Suprapubic skin (tissue), 4 donors: ENCODE data around the gene KRTAP3-3. TPM values are rescaled to one million over a fixed set of nuclear protein-coding genes. Genes with fewer than 3 reads are reported as not detected.
"Not testable (repeated sequence)": the region's sequence is repeated elsewhere in the genome, so short reads cannot be mapped to it uniquely, and the experiment has no call there.

Source experiments
- DNase-seq, 2 donors: peaks; one replicate each; pipeline ENCODE4 v3.0.0-alpha.2; 2019; ENCODE audit warnings: low spot score in 2 of 2
- H3K27ac ChIP-seq: fragments of 200-600 bp; sonication (generic); one replicate; pipeline ENCODE4 v1.5.1; 2019
- H3K27me3 ChIP-seq: fragments of 200-600 bp; sonication (generic); one replicate; pipeline ENCODE4 v1.5.1; 2019
- H3K36me3 ChIP-seq: fragments of 200-600 bp; sonication (generic); one replicate; pipeline ENCODE4 v1.5.1; 2019
- H3K4me1 ChIP-seq: fragments of 200-600 bp; sonication (generic); one replicate; pipeline ENCODE4 v1.5.1; 2019
- H3K4me3 ChIP-seq: fragments of 200-600 bp; sonication (generic); one replicate; pipeline ENCODE4 v1.5.1; 2019; ENCODE audit warnings: mild to moderate bottlenecking
- H3K9me3 ChIP-seq: fragments of 200-600 bp; sonication (generic); one replicate; pipeline ENCODE4 v1.5.1; 2019
- CTCF ChIP-seq, 2 donors: fragments of 200-600 bp in 1 of 2; fragments of 450-650 bp in 1 of 2; sonication (generic) in 1 of 2; IDR thresholded peaks; one replicate each; pipeline ENCODE4 v1.5.1; 2016 to 2019; ENCODE audit warnings: antibody characterized with exemption in 2 of 2, mild to moderate bottlenecking in 1 of 2, moderate library complexity in 1 of 2
- EP300 ChIP-seq: sonication (generic); formaldehyde crosslinking; IDR thresholded peaks from one replicate; pipeline ENCODE4 v1.6.1; 2017; ENCODE audit warnings: antibody characterized with exemption
- POLR2A ChIP-seq, 2 donors: fragments of 450-650 bp; IDR thresholded peaks; one replicate each; pipeline ENCODE4 v1.6.1; 2017; ENCODE audit warnings: antibody characterized with exemption in 2 of 2, mild to moderate bottlenecking in 2 of 2, moderate library complexity in 2 of 2
- POLR2AphosphoS5 ChIP-seq, 3 donors: sonication (generic); formaldehyde crosslinking; IDR thresholded peaks; one replicate each; pipeline ENCODE4 v1.6.1; 2017; ENCODE audit warnings: antibody characterized with exemption in 3 of 3
- WGBS: methylation state at CpG from one replicate; pipeline ENCODE4 v1.1.5; 2018; 5-methylcytosine and 5-hydroxymethylcytosine counted together
- total RNA-seq, 4 donors: library from RNA; depleted of rRNA; stranded (reverse); fragments of >200 nt; gene quantifications; one replicate each; pipeline ENCODE4 v1.1.0, GENCODE V29; 2016

The KRTAP3-3 gene
- 10 to 100 TPM in 1 of 4 donors, 1 to 10 TPM in 1, not detected in 2; 2.8 to 22.9 TPM for total RNA-seq

- Histone ChIP-seq H3K27me3 (no peaks in the 10 kb centered on the region), H3K4me1 (no peaks in the 10 kb centered on the region), H3K36me3 (no peaks in the 10 kb centered on the region), H3K4me3 (no peak within 1 kb of the TSS), H3K9me3 (no peaks in the 10 kb centered on the region), H3K27ac (no peak within 1 kb of the TSS)
- TF ChIP-seq POLR2AphosphoS5 (IDR thresholded peaks at IDR 0.05) = no peak
- no peak for TF ChIP-seq EP300
- TF ChIP-seq POLR2A (IDR thresholded peaks at IDR 0.05) = no peak
- no peak for TF ChIP-seq CTCF (IDR thresholded peaks at IDR 0.05)
- no peak for DNase-seq
- 66% methylated on average over 4 of the region's 4 CpGs for WGBS
These were observed at the start of gene KRTAP3-3 for GRCh38 chr17:40993839-40994238. Gene KRTAP3-3, minus strand, starts transcription at chr17:40994164. Its CDS starts 67 bp downstream, at chr17:40994097.

GRCh38 chr17:41042953-41043352 lies 49.0 kb upstream of the KRTAP3-3 start:
- Histone ChIP-seq H3K4me1 (no peaks in the 10 kb centered on the region), H3K9me3 (peaks cover 4% of the 10 kb centered on the region), H3K27me3 (peaks cover 5% of the 10 kb centered on the region), H3K27ac (no peak overlapping the region), H3K4me3 (no peak overlapping the region), H3K36me3 (no peaks in the 10 kb centered on the region)
- TF ChIP-seq EP300 (no peak), POLR2AphosphoS5 (IDR thresholded peaks at IDR 0.05) (no peak), POLR2A (IDR thresholded peaks at IDR 0.05) (no peak), CTCF (IDR thresholded peaks at IDR 0.05) (no peak)
- no peak for DNase-seq
- 100% methylated on average over 1 of the region's 1 CpG for WGBS

- H3K36me3 ChIP-seq, H3K27ac ChIP-seq, H3K27me3 ChIP-seq, H3K4me1 ChIP-seq, DNase-seq, H3K4me3 ChIP-seq, H3K9me3 ChIP-seq: not testable (repeated sequence)
- 65% methylated on average over 11 of the region's 14 CpGs for WGBS
These were observed 47.0 kb upstream of the KRTAP3-3 start, which contains the start of gene KRTAP1-1 for GRCh38 chr17:41040783-41041571. Gene KRTAP1-1, minus strand, starts transcription at chr17:41041450. Its CDS starts 53 bp downstream, at chr17:41041397.

- no peak for DNase-seq
These were observed 43.9 kb upstream of the KRTAP3-3 start for GRCh38 chr17:41037853-41038350.

GRCh38 chr17:41034346-41034935 lies 40.5 kb upstream of the KRTAP3-3 start, which contains the start of gene KRTAP1-3:
Gene KRTAP1-3, minus strand, starts transcription at chr17:41034874. Its CDS starts 53 bp downstream, at chr17:41034821.
- not testable (repeated sequence) for H3K27me3 ChIP-seq, H3K4me1 ChIP-seq, DNase-seq, H3K9me3 ChIP-seq, H3K27ac ChIP-seq, H3K4me3 ChIP-seq, H3K36me3 ChIP-seq
- 64% methylated on average over 10 of the region's 10 CpGs for WGBS

More at GRCh38 chr17:41037853-41038350, 43.9 kb upstream of the KRTAP3-3 start:
- Histone ChIP-seq H3K9me3 (no peaks in the 10 kb centered on the region), H3K27me3 (no peaks in the 10 kb centered on the region), H3K36me3 (no peaks in the 10 kb centered on the region), H3K27ac (no peak overlapping the region), H3K4me1 (no peaks in the 10 kb centered on the region), H3K4me3 (no peak overlapping the region)
- 87% methylated on average over 2 of the region's 2 CpGs for WGBS
- TF ChIP-seq POLR2AphosphoS5 (IDR thresholded peaks at IDR 0.05) (no peak), EP300 (no peak), CTCF (IDR thresholded peaks at IDR 0.05) (no peak), POLR2A (IDR thresholded peaks at IDR 0.05) (no peak)

GRCh38 chr17:41029633-41030245 lies 35.8 kb upstream of the KRTAP3-3 start, which contains the start of gene KRTAP1-4:
Gene KRTAP1-4, minus strand, starts transcription at chr17:41030195. Its CDS starts 117 bp downstream, at chr17:41030078.
- no peaks in the 10 kb centered on the region for H3K9me3 ChIP-seq
- no peak within 1 kb of the TSS for H3K4me3 ChIP-seq
- WGBS = 83% methylated on average over 8 of the region's 12 CpGs
- TF ChIP-seq POLR2A (IDR thresholded peaks at IDR 0.05) (no peak), POLR2AphosphoS5 (IDR thresholded peaks at IDR 0.05) (no peak), EP300 (no peak), CTCF (IDR thresholded peaks at IDR 0.05) (no peak)
- H3K36me3 ChIP-seq = no peaks in the 10 kb centered on the region
- no peak within 1 kb of the TSS for H3K27ac ChIP-seq
- peaks cover 9% of the 10 kb centered on the region for H3K4me1 ChIP-seq
- H3K27me3 ChIP-seq = peaks cover 16% of the 10 kb centered on the region
- no peak for DNase-seq
